Neuron (in vitro differentiated cells): ENCODE results near the gene MAZ.
"Not testable (repeated sequence)": the region's sequence is repeated elsewhere in the genome, so short reads cannot be mapped to it uniquely, and the experiment has no call there.

Experiments used
- H2AFZ ChIP-seq: one replicate; pipeline ENCODE4 v1.6.1; 2013; ENCODE audit warnings: low read depth, mild to moderate bottlenecking, inconsistent platforms, low read length, moderate library complexity
- H3K27me3 ChIP-seq: one replicate; pipeline ENCODE4 v1.6.1; 2013; ENCODE audit warnings: low read length; ENCODE audit not compliant: insufficient read depth
- H3K36me3 ChIP-seq: one replicate; pipeline ENCODE4 v1.6.1; 2013; ENCODE audit warnings: low read length; ENCODE audit not compliant: insufficient read depth
- H3K4me1 ChIP-seq: one replicate; pipeline ENCODE4 v1.6.1; 2013; ENCODE audit warnings: low read length; ENCODE audit not compliant: insufficient read depth
- H3K4me3 ChIP-seq: 2 replicates; pipeline ENCODE4 v1.5.1; 2013; ENCODE audit warnings: mild to moderate bottlenecking, low read length, moderate library complexity
- H3K9me3 ChIP-seq: one replicate; pipeline ENCODE4 v1.6.1; 2013; ENCODE audit warnings: low read length

Gene MAZ

DNA sequence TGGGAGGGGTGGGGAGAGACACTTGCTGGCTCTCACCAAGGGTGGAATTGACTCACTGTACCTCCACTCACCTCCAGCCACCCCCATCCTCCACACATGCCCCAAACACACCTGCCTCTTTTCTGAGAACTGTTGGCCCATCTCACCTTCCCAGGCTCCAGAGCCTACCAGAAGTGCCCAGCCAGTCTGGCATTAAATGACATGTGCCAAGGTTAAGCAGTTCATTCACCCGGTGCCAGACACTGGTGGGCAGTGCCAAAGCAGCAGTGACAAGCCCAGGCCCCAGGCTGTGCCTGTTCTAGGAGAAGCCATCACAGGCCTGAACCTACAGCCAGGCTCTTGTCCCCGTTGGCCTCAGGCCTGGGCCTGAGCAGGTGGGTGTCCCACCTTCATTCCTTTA is 25.2 kb downstream of the MAZ start:
- H2AFZ ChIP-seq, result no peak overlapping the region
- H3K27me3 ChIP-seq, result no peaks in the 10 kb centered on the region
- H3K4me1 ChIP-seq, result no peaks in the 10 kb centered on the region
- H3K9me3 ChIP-seq, result no peaks in the 10 kb centered on the region
- H3K4me3 ChIP-seq, result no peak overlapping the region
- no peaks in the 10 kb centered on the region for H3K36me3 ChIP-seq

- not testable (repeated sequence) for H3K27me3 ChIP-seq, H3K9me3 ChIP-seq, H3K4me1 ChIP-seq, H3K4me3 ChIP-seq, H3K36me3 ChIP-seq, H2AFZ ChIP-seq
These were observed 26.9 kb downstream of the MAZ start for GRCh38 chr16:29833219-29833618.

DNA sequence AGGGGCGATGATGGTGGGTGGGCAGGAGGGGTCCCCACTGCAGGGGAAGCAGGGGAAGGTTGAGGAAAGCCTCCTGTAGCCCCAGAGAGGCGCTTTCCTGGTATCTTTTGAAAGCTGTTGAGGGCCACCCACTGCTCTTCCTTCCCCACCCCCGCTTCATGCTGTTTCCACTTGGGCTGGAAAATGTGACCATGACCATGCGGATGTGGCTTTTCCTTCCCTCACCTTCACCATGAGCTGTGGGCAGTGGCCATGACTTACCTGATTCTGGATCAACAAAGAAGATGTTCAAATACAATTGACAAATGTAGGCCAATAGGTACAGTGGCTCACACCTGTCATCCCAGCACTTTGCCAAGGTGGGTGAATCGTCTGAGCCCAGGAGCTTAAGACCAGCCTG is 27.8 kb downstream of the MAZ start:
- H2AFZ ChIP-seq, result no peak overlapping the region
- H3K27me3 ChIP-seq, result no peaks in the 10 kb centered on the region
- H3K4me3 ChIP-seq, result no peak overlapping the region
- H3K9me3 ChIP-seq, result no peaks in the 10 kb centered on the region
- H3K36me3 ChIP-seq, result no peaks in the 10 kb centered on the region
- no peaks in the 10 kb centered on the region for H3K4me1 ChIP-seq

DNA sequence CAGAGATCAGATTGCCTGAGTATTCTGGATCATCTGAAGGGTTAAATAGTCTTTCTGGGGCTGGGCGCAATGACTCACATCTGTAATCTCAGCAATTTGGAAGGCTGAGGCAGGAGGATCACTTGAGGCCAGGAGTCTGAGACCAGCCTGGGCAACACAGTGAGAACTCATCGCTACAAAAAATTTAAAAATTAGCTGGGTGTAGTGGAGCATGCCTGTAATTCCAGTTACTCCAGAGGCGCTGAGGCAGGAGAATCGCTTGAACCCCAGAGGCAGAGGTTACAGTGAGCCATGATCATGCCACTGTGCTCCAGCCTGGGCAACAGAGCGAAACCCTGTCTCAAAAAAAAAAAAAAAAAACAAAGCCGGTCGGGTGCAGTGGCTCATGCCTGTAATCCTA is 29.6 kb downstream of the MAZ start:
- no peaks in the 10 kb centered on the region for H3K4me1 ChIP-seq
- no peaks in the 10 kb centered on the region for H3K9me3 ChIP-seq
- H3K4me3 ChIP-seq, result no peak overlapping the region
- H2AFZ ChIP-seq, result no peak overlapping the region
- H3K36me3 ChIP-seq, result no peaks in the 10 kb centered on the region
- no peaks in the 10 kb centered on the region for H3K27me3 ChIP-seq

- Histone ChIP-seq H3K27me3 (peaks cover 2% of the 10 kb centered on the region), H3K4me1 (no peaks in the 10 kb centered on the region), H3K36me3 (no peaks in the 10 kb centered on the region), H3K4me3 (no peak overlapping the region), H3K9me3 (no peaks in the 10 kb centered on the region), H2AFZ (no peak overlapping the region)
These were observed 30.3 kb downstream of the MAZ start for GRCh38 chr16:29836623-29837022.

- no peak overlapping the region for H3K4me3 ChIP-seq
- no peaks in the 10 kb centered on the region for H3K36me3 ChIP-seq
- H3K4me1 ChIP-seq, result no peaks in the 10 kb centered on the region
- H3K27me3 ChIP-seq, result peaks cover 2% of the 10 kb centered on the region
- no peak overlapping the region for H2AFZ ChIP-seq
- H3K9me3 ChIP-seq, result no peaks in the 10 kb centered on the region
These were observed 31.5 kb downstream of the MAZ start for GRCh38 chr16:29837841-29838240.

DNA sequence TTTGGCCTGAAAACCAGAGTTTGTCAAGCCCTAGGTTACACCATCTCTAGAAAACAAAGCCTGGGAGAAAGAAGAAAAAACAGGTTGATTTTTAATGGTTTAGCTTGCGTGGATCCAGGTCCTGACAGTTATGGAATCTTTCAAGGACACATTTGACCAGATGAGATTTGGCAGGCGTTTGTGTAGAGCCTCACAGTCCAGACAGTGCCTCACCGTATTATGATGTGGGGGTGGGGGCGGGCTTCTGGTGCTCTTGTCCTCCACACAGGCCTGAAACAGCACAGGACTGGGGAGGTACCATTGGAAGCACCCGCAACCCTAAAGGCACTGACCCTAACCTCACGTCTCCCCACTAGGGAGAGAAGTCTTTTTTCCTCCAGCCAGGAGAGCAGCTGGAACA is 33.5 kb downstream of the MAZ start:
- H3K27me3 ChIP-seq, result peaks cover 2% of the 10 kb centered on the region
- H3K9me3 ChIP-seq, result no peaks in the 10 kb centered on the region
- no peaks in the 10 kb centered on the region for H3K36me3 ChIP-seq
- no peak overlapping the region for H3K4me3 ChIP-seq
- no peak overlapping the region for H2AFZ ChIP-seq
- H3K4me1 ChIP-seq, result no peaks in the 10 kb centered on the region

DNA sequence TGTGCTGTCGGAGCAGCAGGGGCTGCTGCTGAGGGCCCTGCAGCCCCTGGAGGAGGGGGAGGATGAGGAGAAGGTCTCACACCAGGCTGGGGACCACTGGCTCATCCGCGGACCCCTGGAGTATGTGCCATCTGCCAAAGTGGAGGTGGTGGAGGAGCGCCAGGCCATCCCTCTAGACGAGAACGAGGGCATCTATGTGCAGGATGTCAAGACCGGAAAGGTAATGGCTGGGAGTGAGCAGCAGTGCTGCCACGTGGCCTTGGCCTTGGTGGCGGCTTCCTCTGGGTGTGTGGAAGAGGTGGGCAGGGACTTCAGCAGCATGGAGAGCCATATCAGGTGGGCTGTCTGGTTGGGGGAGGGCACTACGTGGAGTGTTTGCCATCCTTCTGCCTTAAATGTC is 33.9 kb downstream of the MAZ start:
- no peak overlapping the region for H2AFZ ChIP-seq
- no peak overlapping the region for H3K4me3 ChIP-seq
- no peaks in the 10 kb centered on the region for H3K9me3 ChIP-seq
- no peaks in the 10 kb centered on the region for H3K4me1 ChIP-seq
- no peaks in the 10 kb centered on the region for H3K36me3 ChIP-seq
- H3K27me3 ChIP-seq, result peaks cover 2% of the 10 kb centered on the region

DNA sequence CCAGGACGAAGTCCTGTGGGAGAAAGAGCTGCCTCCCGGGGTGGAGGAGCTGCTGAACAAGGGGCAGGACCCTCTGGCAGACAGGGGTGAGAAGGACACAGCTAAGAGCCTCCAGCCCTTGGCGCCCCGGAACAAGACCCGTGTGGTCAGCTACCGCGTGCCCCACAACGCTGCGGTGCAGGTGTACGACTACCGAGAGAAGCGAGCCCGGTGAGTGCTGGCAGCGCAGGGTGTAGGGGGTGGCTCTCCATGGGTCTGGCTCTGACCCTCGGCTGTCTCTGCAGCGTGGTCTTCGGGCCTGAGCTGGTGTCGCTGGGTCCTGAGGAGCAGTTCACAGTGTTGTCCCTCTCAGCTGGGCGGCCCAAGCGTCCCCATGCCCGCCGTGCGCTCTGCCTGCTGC is 35.3 kb downstream of the MAZ start:
- Histone ChIP-seq H3K36me3 (no peaks in the 10 kb centered on the region), H3K4me3 (no peak overlapping the region), H2AFZ (no peak overlapping the region), H3K27me3 (peaks cover 2% of the 10 kb centered on the region), H3K4me1 (no peaks in the 10 kb centered on the region), H3K9me3 (no peaks in the 10 kb centered on the region)

- no peaks in the 10 kb centered on the region for H3K9me3 ChIP-seq
- H2AFZ ChIP-seq, result no peak overlapping the region
- no peaks in the 10 kb centered on the region for H3K4me1 ChIP-seq
- H3K27me3 ChIP-seq, result peaks cover 2% of the 10 kb centered on the region
- no peaks in the 10 kb centered on the region for H3K36me3 ChIP-seq
- no peak overlapping the region for H3K4me3 ChIP-seq
These were observed 36.5 kb downstream of the MAZ start for GRCh38 chr16:29842732-29843346.

DNA sequence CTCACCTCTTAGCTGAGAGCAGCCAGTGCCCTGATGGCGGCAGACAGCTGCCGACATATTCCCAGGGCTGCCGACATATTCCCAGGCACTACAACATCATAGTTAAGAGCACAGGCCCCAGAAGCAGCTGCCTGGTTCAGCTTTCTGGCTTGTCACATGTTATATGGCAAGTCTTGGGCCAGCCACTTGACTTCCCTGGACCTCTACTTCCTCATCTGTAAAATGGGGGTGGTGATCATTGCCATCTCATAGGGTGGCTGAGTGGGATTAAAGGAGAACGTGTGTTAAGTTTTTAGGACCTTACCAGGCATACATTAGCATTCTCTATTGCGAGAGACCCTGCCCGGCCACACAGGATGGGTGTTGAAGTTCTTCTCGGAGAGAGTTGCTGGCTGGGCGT is 37.6 kb downstream of the MAZ start:
- H3K4me3 ChIP-seq, result no peak overlapping the region
- no peaks in the 10 kb centered on the region for H3K4me1 ChIP-seq
- no peaks in the 10 kb centered on the region for H3K36me3 ChIP-seq
- no peak overlapping the region for H2AFZ ChIP-seq
- H3K9me3 ChIP-seq, result no peaks in the 10 kb centered on the region
- H3K27me3 ChIP-seq, result peaks cover 2% of the 10 kb centered on the region

- Histone ChIP-seq H2AFZ (no peak overlapping the region), H3K36me3 (no peaks in the 10 kb centered on the region), H3K4me1 (no peaks in the 10 kb centered on the region), H3K4me3 (no peak overlapping the region), H3K27me3 (peaks cover 2% of the 10 kb centered on the region), H3K9me3 (no peaks in the 10 kb centered on the region)
These were observed 38.4 kb downstream of the MAZ start for GRCh38 chr16:29844575-29845331.

DNA sequence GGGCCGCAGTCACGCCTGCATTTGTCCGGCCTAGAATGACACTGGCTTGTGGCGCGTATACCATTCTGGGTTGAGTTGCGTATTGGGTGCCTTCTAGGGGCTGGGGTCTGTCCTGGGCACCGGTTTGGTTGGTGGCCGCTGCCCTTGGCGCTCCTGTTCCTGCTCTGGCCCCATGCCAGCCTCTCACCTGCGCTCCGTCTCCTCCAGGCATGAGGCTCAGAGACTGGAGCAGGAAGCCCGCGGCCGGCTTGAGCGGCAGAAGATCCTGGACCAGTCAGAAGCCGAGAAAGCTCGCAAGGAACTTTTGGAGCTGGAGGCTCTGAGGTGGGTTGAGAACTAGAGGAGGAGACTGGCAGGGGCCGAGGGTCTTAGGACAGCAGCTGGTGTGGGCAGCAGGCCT is 39.3 kb downstream of the MAZ start:
- H3K4me3 ChIP-seq, result no peak overlapping the region
- peaks cover 2% of the 10 kb centered on the region for H3K27me3 ChIP-seq
- no peak overlapping the region for H2AFZ ChIP-seq
- no peaks in the 10 kb centered on the region for H3K36me3 ChIP-seq
- no peaks in the 10 kb centered on the region for H3K9me3 ChIP-seq
- H3K4me1 ChIP-seq, result no peaks in the 10 kb centered on the region
